DMS53 treated with DMSO at 0.1 percent for 48 hours (cell line): Measurements from ENCODE around the gene SCN4B.

Experiments
- DNase-seq: peaks from one replicate; lab custom pipeline; 2025; ENCODE audit not compliant: unreplicated experiment; lab: John Stamatoyannopoulos, UW

SCN4B gene

DNA sequence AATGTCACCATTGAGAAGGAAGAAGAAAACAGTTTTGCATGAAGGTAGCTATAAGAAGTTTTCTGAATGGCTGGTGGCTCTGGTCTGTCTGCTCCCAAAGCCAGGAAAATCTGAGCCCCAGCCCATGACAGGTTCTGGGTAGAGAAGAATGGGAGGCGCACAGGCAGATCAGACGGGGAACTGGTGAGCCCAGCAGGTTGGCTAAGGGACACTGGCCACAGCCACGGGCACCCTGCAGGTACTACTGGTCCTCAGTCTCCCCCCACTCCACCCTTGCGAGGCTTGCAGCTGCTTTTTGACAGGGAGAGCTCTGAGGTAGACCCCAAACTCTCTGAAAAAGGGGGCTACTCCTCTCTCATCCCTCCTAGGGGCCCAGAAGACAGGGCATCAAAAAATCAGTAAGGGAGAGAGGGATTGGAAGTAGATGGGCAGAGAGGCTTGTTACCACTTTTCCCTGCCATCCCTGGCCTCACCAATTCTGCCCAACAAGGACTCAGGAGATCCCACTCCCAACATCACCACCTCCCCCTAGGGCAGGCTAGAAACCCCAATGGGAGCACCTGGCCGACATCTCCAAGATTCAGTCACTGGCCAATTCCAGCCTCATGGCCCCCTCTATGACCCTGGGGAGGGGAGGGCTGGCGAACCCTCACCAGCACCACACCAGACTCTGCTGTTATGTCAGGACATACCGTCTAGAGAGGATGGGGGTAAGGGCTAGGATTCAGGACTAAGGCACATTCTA, 17.4 kb downstream of the SCN4B start:
- DNase-seq = no peak

DNA sequence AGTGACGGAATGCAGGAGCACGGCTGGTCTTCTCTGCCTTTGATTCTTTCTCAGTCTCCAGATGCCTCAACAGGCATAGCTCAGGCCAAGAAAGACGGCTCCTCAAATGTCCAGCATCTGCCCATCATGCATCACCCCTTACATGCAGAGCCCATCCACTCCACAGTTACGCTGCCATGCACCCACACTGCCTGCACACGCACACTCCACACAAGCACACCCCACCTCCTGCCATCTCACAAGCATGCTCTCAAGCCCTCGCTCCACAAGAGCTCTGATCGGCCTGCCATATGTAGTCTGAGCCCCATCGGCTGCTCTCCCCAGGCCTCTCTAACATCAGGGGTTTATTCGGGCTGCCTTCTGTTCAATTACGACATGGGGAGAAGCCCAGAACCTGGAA, 18.8 kb downstream of the SCN4B start:
- DNase-seq = no peak

DNA sequence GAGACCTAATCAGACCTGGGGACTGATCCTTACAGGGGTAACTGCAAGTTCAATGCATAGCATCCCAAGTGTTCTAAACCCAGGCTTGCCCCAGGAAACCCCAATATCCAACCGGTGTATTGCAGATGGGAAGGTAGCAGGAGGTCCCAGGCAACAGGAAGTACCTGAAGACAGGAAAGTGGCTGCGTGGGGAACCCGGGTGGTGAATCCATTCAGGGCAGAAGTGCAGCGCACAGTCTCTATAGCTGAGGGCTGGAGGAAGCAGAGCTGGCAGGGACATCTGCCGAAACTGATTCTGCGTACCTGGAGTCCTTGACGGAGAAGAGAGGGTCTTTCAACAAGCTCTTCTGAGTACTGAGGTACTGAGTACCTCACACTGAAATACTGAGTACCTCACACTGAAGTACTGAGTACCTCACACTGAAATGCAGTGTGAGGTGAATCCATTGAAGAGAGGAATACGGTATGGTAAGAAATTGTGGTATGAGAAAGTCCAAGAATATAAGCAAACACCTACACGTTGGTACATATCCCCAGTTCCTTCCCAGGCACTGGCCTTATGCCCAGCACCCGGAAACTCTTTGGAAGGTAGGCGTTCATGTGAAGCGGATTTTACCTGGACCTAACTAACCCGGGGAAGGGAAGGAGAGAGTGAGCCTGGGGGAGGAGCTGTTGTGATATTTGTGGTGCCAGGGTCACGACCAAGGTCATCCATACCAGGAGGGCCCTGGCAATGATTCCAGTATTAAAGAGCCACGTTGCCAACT, 20.1 kb downstream of the SCN4B start:
- DNase-seq = no peak

DNA sequence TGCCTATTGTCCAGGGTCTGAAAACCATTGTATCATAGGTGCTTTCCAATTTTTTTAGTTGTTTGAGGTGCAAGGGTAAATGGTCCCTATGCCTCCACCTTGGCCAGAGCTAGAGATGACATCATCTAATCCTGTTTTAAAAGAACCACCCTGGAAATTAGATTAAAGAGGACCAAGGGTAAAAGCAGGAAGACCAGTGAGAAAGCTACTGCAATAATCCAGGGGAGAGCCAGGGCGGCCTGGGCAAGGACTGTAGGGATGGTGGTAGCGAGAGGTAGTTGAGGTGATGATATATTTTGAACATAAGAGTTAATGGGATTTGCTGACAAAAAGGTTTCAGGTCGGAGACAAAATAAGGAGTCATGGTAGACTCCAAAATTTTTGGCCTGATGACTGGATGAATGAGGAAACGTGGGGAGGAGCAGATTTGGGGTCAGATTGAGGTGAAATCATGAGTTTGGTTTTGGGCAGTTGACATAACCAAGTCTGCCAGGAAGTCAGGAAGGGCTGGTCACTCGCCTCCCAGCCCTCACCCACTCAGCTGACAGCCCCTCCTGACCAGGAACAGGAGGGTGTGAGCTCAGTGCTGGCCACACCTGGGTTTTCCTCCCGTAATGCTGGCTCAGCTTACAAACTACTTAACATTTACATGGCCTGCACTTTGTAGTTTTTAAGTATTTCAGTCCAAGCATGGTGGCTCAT, 23.0 kb downstream of the SCN4B start:
- DNase-seq = no peak

DNA sequence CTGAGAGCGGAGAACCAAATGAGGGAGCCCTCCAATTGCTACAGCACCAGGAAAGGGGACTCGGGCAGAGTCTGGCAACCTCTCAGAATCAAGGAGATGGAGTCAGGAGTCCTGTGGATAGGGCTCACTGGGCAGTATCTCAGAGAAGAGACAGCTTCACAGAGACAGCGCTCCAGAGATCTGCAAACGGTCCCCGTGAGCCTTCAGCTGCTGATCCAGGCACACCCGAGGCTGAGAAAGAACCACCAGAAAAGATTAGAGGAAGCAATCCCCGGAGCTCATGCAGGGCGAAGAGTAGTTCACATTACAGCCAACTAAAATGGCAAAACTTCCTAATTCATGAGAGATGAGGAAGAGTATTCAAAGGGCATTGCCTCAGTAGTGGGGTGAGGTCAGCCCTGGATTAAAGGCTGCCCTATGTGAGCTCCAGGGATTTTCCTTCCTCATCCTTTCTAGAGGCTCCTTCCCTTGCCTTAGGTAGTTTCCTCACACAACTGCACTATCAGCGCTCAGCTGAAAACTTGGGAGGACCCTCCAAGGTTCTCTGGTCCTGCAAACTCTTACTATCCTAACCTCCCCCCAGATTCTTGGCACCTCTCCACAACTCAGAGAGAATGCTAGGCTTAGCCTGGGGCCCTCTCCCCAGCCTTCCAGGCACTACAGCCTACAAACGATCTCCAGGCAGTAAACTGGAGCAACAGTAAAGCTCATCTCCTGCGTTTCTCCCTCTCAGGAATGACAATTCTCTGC, 23.7 kb downstream of the SCN4B start:
- no peak for DNase-seq

DNA sequence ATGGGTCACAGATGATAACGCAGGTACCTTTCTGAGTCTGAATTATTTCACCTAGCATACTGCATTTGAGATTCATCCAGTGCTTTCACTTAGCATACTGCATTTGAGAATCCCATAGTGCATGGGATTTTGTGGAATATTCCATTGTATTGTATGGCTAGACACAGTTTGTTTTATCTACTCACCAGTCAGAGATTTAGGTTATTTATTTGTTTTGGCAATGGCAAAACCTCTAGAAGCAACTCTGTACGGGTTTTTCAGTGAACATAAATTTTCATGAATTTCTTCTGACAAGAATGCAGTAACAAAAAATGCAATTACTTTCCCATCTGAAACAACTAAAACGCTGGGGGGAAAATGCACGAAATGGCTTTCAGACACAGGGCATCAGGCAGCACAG, 24.3 kb downstream of the SCN4B start:
- no peak for DNase-seq

DNA sequence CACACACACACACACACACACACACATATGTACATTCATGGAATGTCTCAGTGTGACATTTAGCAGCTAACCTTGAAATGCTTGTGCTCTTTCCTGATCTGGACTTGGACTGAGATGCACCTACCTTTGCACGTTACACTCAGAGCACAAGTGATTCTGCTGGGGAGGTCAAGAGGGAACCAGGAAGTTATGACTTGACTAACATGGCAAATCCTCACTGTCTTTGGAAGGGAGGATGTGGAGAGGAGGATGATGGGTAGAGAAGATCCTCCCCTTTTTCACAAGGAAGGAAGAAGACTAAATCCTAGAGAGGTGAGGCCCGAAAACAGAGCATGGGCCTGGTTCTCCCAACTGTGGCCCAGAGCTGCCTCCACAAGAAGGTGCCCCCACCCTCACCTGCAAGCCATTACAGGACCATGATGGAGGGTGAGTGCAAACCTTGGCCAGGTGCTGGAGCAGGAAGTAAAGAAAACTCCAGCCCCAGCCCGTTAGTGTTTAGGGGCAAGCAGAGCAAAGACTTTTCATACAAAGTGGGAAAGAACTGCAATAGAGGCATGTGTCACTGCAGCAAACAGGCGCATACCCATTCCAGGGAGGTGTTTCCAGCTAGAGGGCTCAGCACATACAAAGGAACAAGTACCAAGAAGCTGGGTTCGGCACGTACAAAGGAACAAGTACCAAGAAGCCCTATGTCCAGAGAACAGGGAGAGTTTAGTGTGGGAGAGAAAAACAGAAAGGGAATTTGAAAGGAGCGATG, 26.4 kb downstream of the SCN4B start:
- DNase-seq = no peak

DNA sequence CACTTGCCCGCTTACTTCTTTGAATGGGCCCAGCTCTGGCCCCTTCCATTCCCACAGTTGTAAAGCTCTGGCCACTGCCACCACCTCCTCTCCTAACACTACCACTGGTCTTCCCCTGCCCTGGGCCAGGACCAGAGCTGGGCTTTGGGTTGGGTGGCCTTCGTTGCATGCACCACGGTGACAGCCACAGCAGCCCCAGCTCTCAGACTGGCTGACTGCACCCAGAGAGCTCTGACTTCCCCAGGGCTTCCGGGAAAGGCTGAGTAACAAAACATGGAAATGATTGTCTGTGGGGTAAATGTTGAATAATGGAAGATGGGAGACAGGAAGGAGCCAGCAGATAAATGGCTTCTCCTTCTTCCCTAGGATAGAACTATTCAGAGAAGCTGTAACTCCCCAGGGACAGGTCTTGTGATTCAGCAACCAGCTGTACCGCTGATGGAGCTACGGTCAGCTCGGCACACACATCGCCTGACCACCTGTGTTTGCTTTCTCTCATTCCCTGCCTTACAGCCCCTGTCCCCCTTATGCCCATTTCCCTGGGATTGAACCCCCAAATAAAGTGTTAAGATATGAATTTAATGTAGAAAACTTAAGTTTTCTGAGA, 27.6 kb downstream of the SCN4B start:
- DNase-seq = no peak

DNA sequence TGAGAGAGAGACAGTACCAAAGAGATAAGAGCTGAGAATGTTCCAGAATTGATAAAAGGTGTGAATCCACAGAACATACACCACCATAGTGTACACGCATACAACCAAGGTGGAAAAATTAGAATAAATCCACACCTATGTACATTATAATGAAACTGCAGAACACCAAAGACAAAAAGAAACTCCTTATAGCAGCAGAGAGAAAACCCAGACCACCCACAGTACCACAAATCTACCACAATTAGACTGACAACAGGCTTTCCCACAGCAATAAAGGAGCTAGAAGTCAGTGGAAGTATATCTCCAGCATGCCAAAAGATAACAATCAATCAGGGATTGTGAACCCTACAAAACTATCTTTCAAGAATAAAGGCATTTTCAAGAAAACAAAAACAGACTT, 31.8 kb downstream of the SCN4B start:
- DNase-seq = no peak

DNA sequence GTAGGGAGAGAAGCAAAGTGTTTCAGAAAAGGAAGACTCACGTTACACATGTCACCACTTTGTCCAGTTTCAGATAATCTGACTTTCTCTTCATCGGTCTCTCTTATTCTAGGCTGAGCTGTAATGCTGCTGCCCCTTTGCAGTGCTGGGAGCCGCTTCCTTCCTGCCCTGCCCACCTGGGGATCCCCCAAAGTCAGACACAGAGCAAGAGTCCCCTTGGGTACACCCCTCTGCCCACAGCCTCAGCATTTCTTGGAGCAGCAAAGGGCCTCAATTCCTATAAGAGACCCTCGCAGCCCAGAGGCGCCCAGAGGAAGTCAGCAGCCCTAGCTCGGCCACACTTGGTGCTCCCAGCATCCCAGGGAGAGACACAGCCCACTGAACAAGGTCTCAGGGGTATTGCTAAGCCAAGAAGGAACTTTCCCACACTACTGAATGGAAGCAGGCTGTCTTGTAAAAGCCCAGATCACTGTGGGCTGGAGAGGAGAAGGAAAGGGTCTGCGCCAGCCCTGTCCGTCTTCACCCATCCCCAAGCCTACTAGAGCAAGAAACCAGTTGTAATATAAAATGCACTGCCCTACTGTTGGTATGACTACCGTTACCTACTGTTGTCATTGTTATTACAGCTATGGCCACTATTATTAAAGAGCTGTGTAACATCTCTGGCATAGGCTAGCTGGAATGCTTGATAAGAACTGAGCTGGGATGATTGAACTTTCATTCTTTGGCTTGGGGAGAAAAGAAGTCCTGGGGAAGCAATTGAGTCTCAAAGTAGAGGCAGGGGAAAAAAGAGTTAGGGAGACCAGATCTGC, 34.6 kb downstream of the SCN4B start:
- DNase-seq = no peak

DNA sequence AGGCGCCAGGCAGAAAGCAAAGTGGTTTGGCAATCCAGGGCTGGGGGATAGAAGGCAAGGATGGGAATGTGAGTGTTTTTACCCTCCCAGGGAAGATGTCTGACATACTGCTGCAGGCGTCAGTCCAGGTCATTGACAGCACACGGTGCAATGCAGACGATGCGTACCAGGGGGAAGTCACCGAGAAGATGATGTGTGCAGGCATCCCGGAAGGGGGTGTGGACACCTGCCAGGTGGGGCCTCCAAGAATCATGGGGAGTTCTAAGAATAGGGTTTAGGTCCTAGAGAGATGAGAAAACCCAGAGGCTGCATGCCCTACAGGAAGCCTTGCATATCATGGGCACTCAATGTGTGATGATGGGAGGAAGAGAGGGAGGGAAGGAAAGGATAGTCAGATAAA, 37.6 kb downstream of the SCN4B start:
- no peak for DNase-seq

DNA sequence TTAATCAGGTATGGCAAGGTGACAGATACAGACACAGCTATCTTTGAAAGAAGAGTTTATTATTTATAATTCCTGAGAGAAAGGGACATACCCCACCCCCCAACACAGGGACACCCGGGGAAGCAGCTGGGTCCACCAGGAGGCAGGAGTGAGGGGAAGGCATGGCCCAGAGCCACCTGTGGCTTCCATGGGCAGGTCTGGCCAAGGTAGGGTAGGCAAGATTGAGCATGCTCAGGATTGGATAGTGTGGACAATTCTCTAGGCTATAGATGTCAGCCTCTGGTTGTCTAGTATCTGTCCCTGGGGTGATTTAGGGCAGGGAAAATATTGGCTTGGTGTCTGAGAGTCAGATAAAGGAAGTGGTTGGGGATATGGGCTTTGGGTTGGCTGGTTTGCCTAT, 38.4 kb downstream of the SCN4B start:
- no peak for DNase-seq

DNA sequence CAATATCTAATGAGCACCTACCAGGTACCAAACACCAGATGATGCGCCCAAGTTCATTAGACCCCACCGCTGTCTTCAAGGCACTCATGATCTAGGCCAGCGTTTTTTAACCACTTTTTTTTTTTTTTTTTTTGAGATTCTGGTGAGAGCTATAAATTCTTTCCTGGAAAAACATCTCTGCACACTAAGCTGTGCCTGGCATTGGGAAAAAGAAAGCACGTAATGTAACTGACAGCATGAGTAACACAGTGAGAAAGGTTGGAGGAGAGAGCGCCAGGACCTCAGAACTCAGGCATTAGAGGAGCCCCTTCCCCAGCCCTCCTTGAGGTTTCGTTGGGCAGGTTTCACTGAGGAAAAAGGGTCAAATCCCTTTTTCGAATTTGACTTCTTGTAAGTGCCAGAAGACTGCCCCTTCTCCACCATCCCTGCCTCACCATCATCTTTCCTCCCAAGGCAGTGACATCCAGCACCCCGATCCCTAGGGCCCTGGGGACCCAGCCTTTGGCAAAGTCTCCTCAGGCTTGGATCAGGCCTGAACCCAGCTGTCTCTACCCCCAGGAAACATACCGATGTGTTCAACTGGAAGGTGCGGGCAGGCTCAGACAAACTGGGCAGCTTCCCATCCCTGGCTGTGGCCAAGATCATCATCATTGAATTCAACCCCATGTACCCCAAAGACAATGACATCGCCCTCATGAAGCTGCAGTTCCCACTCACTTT, 39.8 kb downstream of the SCN4B start:
- DNase-seq = no peak

DNA sequence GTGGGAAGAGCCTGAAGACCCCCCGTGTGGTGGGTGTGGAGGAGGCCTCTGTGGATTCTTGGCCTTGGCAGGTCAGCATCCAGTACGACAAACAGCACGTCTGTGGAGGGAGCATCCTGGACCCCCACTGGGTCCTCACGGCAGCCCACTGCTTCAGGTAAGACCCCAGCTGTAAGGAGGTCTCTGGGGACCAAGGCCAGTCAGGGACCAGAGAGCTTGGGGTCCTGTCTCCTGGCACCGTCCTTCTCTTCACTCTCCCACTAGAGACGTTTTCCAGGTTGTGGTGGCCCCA, 40.9 kb downstream of the SCN4B start:
- no peak for DNase-seq

DNA sequence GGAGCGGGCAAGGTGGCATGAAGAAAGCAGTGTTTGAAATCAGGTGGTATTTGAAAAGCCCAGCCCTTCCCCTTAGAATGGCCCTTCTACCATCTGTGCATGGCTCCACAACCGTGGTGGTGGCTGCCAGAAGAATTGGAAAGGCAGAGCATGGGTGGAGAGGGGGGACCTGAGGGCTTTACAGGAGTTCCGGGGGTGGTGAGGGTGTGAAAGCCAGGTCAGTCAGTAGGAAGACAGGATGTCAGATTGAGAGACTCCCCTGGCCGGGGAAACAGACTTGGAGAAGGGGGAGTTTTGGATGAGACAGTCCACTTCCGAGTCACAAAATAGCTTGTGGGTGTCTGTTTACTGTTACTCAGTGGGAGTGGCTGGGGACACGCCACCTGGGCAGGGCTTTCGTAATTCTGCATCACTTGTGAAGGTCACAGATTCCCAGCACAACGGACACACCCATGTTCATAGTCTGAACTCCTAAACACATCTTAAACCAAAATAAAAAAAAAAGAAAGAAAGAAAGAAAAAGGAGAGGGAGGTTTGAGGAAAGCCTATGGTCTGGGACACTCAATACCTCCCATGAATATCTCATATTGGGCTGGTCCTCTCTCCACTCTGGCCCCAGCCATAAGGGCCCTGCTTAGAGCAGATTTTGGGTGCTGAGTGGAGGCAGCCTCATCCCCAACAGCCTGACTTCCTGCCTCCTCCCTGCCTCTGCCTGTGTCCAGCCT, 41.4 kb downstream of the SCN4B start:
- no peak for DNase-seq

DNA sequence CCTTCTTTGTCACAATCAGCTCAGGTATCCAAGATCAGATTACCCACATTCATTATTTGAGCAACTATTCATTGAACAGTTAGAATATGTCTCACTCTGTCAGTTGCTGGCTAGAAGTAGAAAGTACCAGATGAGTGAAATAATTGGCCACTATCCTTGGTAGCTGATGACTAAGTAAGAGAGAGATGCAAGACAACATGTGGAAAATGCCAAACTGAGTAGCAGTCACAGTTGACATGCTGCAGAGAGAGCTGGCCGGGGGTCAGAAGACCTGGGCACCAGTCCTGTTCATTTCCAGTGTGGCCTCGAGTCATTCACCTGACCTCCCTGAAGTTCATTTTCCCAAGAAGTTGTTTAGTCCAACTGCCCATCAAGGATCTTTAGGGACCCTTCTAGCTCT, 43.4 kb downstream of the SCN4B start:
- DNase-seq = no peak

DNA sequence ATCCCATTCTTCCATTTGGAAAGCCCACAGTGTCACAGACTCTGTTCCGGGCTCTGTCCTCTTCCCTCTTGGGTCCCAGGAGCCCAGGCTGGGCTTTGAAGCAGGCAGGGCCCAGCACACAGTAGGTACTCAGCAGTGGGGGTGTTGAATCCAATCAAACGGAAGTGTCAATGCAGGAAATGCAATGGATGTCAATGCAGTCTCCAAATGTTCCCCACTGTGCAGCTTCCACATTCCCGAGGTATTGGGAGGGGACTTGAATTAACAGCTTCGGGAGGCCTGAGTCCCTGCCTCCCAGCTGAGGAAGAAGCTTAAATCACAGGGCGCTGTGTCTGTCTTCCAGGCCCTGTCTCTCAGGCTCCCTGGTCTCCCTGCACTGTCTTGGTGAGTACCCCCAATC, 44.1 kb downstream of the SCN4B start:
- DNase-seq = no peak

DNA sequence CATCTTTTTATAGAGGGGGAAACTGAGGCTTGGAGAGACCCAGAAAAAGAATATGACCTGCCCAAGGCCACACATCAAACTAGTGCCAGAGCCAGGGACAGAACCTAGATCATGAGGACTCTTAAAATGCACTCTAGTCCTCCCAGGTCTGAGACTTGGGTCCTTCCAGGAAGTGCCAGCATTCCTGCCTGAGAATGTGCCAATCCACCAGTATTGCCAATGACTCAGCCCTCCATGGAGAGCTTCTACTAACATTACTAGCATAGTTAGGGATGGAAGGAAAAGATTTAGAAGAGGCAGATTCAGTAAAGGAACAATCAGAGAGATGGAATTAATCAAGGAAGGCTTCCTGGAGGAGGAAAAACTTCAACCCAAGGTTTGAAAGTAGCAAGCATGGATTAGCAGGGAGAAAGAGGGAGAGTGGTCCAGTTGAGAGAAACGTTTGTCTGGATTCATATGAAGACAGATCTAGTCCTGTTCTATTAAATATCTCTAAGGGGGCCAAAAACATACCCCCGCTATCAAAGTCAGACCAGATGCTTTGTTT, 45.8 kb downstream of the SCN4B start:
- DNase-seq = no peak
